HG03280 (cell line): Measurements from ENCODE around the gene RPRD1A.
A peak's percentile ranks its signal among the peaks of the same experiment; 100 is the strongest.
"Not testable (repeated sequence)": the region's sequence is repeated elsewhere in the genome, so short reads cannot be mapped to it uniquely, and the experiment has no call there.

Experiments
- ATAC-seq: cut with Tn5 transposase; IDR thresholded peaks from one replicate; pipeline ENCODE4 v1.9.1; 2021; ENCODE audit warnings: mild to moderate bottlenecking, moderate library complexity; ENCODE audit not compliant: unreplicated experiment

The RPRD1A gene

GRCh38 chr18:35972197-35973000, 95.0 kb downstream of the RPRD1A start, which contains the start of gene RMP24:
RMP24 (plus strand) TSS chr18:35972679.
- peak; percentile 96 for ATAC-seq

- ATAC-seq = peak; percentile 3
Observed at GRCh38 chr18:35971661-35972196, 95.6 kb downstream of the RPRD1A start.

GRCh38 chr18:35969676-35970075, 97.7 kb downstream of the RPRD1A start:
- ATAC-seq = no peak

- no peak for ATAC-seq
Observed at GRCh38 chr18:35968278-35968880, 99.0 kb downstream of the RPRD1A start.

- ATAC-seq = not testable (repeated sequence)
Observed at GRCh38 chr18:35967866-35968265, 99.5 kb downstream of the RPRD1A start.

- no peak for ATAC-seq
Observed at GRCh38 chr18:35964319-35964718, 103.0 kb downstream of the RPRD1A start.

- ATAC-seq = no peak
Observed at GRCh38 chr18:35962320-35962719, 105.0 kb downstream of the RPRD1A start.

GRCh38 chr18:35956226-35956625, 111.1 kb downstream of the RPRD1A start:
- no peak for ATAC-seq

GRCh38 chr18:35953688-35954087, 113.7 kb downstream of the RPRD1A start:
- no peak for ATAC-seq

- no peak for ATAC-seq
Observed at GRCh38 chr18:35950628-35950982, 116.8 kb downstream of the RPRD1A start.

GRCh38 chr18:35949903-35950627, 117.3 kb downstream of the RPRD1A start:
- ATAC-seq = no peak

GRCh38 chr18:35949090-35949489, 118.3 kb downstream of the RPRD1A start:
- ATAC-seq = no peak

GRCh38 chr18:35948080-35948479, 119.3 kb downstream of the RPRD1A start:
- no peak for ATAC-seq

- ATAC-seq = no peak
Observed at GRCh38 chr18:35942661-35943060, 124.7 kb downstream of the RPRD1A start.

- ATAC-seq = no peak
Observed at GRCh38 chr18:35942133-35942532, 125.2 kb downstream of the RPRD1A start.

- no peak for ATAC-seq
Observed at GRCh38 chr18:35941299-35941698, 126.1 kb downstream of the RPRD1A start.
